Midbrain (tissue), 1 donor: Measurements from ENCODE around the gene CREB3.

Experiments used
- DNase-seq: peaks from one replicate; lab custom pipeline; 2025; lab: John Stamatoyannopoulos, UW

CREB3 gene

GRCh38 chr9:35727676-35728040 is 4.8 kb upstream of the CREB3 start:
- DNase-seq, result no peak

GRCh38 chr9:35728041-35728971 is 4.2 kb upstream of the CREB3 start:
- peak; percentile 12 for DNase-seq

GRCh38 chr9:35729101-35729500 is 3.4 kb upstream of the CREB3 start:
- no peak for DNase-seq

- peak; percentile 13 for DNase-seq
Measured at GRCh38 chr9:35729700-35730485, 2.6 kb upstream of the CREB3 start.

- no peak for DNase-seq
Measured at GRCh38 chr9:35730486-35730854, 2.0 kb upstream of the CREB3 start.

GRCh38 chr9:35731415-35732184 is 866 bp upstream of the CREB3 start:
- no peak for DNase-seq

- DNase-seq, result no peak
Measured at GRCh38 chr9:35732800-35733541, 505 bp downstream of the CREB3 start.

GRCh38 chr9:35734096-35734495 is 1.6 kb downstream of the CREB3 start:
- no peak for DNase-seq

GRCh38 chr9:35736201-35736633 is 3.8 kb downstream of the CREB3 start:
- peak; percentile 28 for DNase-seq

- no peak for DNase-seq
Measured at GRCh38 chr9:35737143-35737542, 4.7 kb downstream of the CREB3 start.

GRCh38 chr9:35738186-35738585 is 5.7 kb downstream of the CREB3 start:
- no peak for DNase-seq

GRCh38 chr9:35738924-35739323 is 6.5 kb downstream of the CREB3 start:
- DNase-seq, result no peak

GRCh38 chr9:35740243-35740642 is 7.8 kb downstream of the CREB3 start:
- DNase-seq, result no peak

GRCh38 chr9:35741740-35742139 is 9.3 kb downstream of the CREB3 start:
- DNase-seq, result no peak

GRCh38 chr9:35743452-35743851 is 11.0 kb downstream of the CREB3 start:
- DNase-seq, result no peak

- no peak for DNase-seq
Measured at GRCh38 chr9:35743880-35744518, 11.5 kb downstream of the CREB3 start.

- no peak for DNase-seq
Measured at GRCh38 chr9:35745569-35745968, 13.1 kb downstream of the CREB3 start.

- no peak for DNase-seq
Measured at GRCh38 chr9:35746583-35746982, 14.1 kb downstream of the CREB3 start.

GRCh38 chr9:35748242-35748857 is 15.9 kb downstream of the CREB3 start:
- DNase-seq, result no peak

GRCh38 chr9:35748858-35749514 is 16.5 kb downstream of the CREB3 start, which contains the start of the genes GBA2 and RGP1:
Gene GBA2, minus strand, starts transcription at chr9:35749228. Its CDS starts 524 bp downstream, at chr9:35748704.
Gene RGP1, plus strand, starts transcription at chr9:35749287. Its CDS starts 469 bp downstream, at chr9:35749756.
- peak; percentile 83 for DNase-seq
